Activated T-helper 9 cell treated with anti-CD3 and anti-CD28 coated beads, Interleukin-2, amount 50 U/mL, for 16 hours (primary cell): Measurements from ENCODE around the gene JMJD6.
"Not testable (repeated sequence)": the region's sequence is repeated elsewhere in the genome, so short reads cannot be mapped to it uniquely, and the experiment has no call there.

ENCODE experiments used
- DNase-seq: peaks from one replicate; pipeline ENCODE4 v3.0.0-alpha.2; 2020; ENCODE audit warnings: low read depth

The JMJD6 gene

DNA sequence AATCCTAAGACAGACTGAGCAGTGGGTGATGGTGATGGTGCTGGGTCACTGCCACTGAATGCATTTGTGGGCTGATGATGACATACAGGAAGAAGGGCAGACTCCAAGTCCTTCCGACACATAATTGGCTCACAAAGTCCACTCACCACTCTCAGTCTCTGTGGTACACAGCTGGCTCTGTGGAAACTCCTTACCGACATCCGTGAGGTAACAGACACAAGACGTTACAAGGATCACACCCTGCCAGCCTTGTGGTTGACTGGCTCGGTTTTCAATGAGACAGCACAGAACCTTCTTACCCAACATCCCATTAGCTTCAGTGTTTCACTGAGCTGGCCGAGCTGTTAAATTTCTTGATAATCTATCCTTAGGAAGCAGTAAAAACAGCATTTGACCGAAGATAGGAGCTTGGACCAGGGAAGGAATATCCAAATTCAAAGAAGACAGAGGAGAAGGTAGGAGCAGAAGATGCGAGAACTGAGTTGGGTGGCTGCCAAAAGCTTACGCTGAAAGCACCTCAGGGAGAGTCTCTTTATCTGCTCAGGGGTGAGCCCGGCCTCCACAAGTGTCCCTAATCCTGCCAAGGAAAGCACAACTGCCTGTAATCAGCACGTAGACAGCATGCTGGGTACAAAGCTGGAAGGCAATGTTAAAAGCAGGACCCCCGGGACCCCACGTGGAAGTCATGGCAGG lies 10.1 kb downstream of the JMJD6 start:
- peak; percentile 34 for DNase-seq

DNA sequence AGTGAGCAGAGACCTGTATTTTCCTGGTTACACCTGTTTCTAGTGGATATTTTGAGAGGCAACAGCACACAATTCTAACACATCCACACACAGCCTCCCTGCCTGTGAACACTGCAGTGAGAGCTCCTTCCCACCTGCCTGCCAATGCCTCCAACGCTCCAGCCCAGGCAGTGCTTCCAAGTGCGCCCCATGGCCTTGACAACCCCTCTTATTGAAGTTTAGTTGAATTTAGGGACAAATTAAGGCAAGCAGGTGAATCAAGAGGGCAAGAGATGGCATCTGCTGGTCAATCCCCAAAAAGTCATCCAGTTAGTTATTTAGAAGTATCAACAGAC lies 10.9 kb downstream of the JMJD6 start:
- no peak for DNase-seq

- DNase-seq: peak; percentile 60
Measured at GRCh38 chr17:76714822-76715495, 11.4 kb downstream of the JMJD6 start.

DNA sequence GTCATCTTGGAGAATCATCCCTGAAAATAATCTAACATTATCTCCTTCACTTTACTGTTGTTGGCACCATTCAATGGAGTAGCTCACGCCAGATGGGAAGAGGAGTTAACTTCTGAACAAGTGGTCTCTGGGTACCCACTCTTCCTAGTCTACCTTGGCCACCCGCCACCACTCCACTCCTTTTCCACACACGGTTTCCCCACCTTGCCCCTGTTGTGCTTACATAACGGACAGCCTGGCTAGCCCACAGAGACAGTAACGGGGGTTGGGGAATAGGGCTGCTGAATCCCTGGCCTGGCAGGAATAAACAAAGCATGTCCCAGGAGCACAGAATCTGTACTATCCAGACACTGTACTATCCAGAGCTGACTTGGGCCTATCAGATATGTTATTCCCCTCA lies 12.1 kb downstream of the JMJD6 start:
- no peak for DNase-seq

GRCh38 chr17:76713765-76714164 lies 12.6 kb downstream of the JMJD6 start:
- DNase-seq: no peak

- DNase-seq: not testable (repeated sequence)
Measured at GRCh38 chr17:76712321-76712720, 14.1 kb downstream of the JMJD6 start.

GRCh38 chr17:76710863-76711611 lies 15.4 kb downstream of the JMJD6 start, which contains the start of gene MXRA7:
Gene MXRA7 (minus strand): TSS chr17:76710965. CDS start chr17:76710946, 19 bp downstream.
- peak; percentile 57 for DNase-seq

DNA sequence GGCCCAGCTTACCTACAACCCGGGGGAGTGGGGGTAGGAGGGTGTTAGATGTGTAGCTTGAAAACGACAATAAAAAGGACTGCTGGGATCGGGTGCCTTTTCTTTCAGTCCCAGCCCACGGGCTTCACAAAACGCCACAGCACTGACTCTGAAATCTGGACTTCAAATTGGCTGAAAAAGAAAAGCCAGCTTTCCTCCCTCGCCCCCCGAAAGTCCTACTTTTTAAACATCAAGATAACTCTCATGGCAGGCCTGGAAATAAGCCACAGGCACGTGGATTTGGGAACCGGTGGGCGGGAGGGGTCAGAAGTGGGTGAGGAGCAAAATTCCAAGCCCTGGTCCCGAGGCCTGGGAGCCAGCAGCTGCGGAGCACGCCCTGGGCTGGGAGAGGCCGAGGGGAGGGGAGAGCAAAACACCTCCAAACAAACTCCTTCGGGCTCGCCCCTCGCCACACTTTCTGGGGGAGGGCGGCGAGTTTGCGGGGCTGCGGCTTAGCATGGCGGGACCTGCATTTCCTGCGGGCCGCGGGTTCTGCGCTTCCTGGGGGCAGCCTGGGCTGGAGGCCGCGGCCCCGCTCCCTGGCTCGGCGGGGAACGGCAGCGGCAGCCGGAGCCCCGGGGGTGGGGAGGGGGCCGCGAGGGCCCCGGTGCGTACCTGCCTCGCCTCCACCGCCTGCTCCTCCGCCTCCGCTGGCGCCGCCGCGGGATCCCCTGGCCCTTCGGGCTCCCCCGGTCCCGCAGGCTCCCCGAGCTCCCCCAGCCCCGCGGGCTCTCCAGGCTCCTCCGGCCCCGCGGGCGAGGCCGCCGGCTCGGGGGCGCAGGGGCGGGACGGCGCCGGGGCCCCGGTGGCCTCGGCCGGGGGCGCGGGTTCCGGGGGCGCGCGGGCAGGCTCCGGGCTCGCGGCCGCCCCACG lies 16.2 kb downstream of the JMJD6 start:
- DNase-seq: not testable (repeated sequence)

DNA sequence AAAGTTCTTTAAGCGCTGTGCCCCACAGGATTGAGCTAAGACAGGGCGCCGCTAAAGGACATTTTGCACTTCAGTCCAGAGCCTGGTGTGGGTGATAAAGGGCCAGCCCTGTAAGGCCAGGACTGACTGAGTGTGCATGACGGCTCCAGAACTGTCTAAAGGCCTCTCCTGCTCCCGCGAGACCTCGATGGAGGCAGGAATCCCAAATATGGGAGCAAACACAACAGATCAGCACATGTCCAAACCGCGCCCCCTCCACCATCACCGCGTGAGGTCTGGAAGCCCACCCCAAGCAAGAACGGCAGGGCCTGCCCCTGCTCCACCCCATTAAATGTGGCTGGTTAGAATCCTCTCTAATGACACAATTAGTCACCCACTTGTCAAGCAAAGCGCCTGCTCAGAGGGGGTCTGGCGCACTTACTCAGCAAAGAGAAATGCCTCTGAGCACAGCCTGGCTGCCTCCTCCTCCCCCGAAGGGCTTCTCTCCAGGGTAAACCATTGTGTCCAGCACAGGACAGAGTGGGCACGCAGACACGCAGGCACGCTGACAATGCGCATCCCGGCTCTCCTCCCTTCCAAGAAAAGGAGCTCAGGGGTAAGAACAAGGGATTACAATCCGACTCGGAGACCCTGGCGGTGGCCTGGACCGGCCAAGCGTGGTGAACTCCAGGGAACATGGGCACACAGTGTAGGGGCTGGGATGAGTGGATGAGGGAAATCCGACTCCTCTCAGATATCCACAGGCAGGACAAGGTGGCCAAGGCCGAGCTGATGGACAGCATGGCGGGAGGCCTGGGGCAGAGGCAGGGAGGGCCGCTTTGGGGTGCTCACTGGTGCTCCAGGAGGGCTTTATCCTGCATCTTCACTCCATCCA lies 17.1 kb downstream of the JMJD6 start:
- no peak for DNase-seq

- DNase-seq: no peak
Measured at GRCh38 chr17:76707985-76708807, 18.2 kb downstream of the JMJD6 start.

GRCh38 chr17:76706817-76707216 lies 19.6 kb downstream of the JMJD6 start:
- no peak for DNase-seq

DNA sequence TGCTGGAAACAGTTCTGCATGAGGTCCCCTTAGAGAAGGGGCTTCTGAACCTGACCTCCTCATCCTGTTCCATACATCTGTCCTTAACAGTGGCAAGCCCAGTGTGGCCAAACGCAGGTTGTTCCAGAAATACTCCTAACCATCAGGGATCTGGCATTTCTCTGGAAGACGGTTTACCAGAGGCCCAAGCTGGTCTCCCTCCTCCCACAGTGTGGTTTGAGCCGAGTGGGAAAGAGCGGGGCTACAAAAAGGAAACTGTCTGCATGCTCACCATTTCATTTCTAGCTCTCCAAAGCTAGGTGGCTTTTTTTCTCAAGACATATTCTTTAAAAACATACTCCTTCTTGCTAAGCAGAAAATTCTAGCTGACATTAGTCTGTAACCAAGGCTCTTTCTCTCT lies 21.6 kb downstream of the JMJD6 start:
- no peak for DNase-seq

GRCh38 chr17:76702941-76703637 lies 23.3 kb downstream of the JMJD6 start:
- DNase-seq: no peak

GRCh38 chr17:76702076-76702475 lies 24.3 kb downstream of the JMJD6 start:
- no peak for DNase-seq

DNA sequence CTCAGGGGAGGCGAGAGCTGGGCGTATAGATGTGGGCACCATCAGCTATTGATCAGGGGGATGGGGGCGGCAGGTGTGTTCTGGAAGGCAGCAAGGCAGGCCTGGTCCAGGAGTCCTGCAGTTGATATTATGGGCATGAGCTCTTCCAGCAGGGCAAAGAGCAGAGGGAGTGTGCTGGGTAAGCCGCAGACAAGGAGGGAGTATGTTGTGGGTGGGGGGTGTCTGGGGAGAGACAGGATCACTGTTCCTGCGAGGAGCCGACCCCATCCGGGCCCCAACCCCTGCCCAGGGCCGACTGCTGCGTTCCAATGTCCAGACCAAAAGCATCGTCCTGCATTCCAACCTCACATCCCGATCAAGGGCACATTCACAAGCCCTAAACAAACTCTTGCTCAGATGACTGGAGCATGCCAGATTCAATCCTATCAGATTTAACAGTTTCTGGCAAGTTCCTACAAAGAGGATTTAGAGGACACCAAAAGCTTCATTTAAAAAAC lies 24.9 kb downstream of the JMJD6 start:
- no peak for DNase-seq

GRCh38 chr17:76700617-76701470 lies 25.6 kb downstream of the JMJD6 start:
- no peak for DNase-seq

- DNase-seq: no peak
Measured at GRCh38 chr17:76700270-76700616, 26.2 kb downstream of the JMJD6 start.

DNA sequence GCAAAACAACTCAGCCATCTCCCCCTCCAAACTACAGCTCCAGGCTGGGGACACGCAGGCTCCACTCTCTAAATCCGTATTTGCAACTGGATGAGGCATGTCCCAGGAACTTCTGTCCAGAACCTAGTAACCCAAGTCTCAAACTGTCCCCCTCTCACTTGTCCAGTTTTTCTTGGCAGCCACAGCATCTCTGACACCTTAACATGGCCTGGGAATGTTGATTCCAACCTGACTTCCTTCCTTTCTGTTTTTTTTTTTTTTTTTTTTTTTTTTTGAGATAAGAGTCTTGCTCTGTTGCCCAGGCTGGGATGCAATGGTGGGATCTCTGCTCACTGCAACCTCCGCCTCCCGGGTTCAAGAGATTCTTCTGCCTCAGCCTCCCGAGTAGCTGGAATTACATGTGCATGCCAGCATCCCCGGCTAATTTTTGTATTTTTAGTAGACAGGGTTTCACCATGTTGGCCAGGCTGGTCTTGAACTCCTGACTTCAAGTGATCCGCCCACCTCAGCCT lies 27.9 kb downstream of the JMJD6 start:
- not testable (repeated sequence) for DNase-seq
